D721Med (cell line): ENCODE data around the gene PLEKHA6.

Experiments
- DNase-seq: peaks from one replicate; pipeline ENCODE4 v3.0.0; 2011; ENCODE audit warnings: low spot score; ENCODE audit not compliant: insufficient read length
- FAIRE-seq: peaks from 2 replicates; lab custom pipeline; 2011; peaks lifted over from hg19 to GRCh38; lab: Jason Lieb, UNC
- TF ChIP-seq, protein P1 (sequence below): IDR thresholded peaks from 2 replicates; pipeline ENCODE4 v1.5.1; 2012; ENCODE audit warnings: mild to moderate bottlenecking, control low read depth; ENCODE audit not compliant: insufficient read depth; ENCODE audit errors: missing control alignments

PLEKHA6 gene

DNA sequence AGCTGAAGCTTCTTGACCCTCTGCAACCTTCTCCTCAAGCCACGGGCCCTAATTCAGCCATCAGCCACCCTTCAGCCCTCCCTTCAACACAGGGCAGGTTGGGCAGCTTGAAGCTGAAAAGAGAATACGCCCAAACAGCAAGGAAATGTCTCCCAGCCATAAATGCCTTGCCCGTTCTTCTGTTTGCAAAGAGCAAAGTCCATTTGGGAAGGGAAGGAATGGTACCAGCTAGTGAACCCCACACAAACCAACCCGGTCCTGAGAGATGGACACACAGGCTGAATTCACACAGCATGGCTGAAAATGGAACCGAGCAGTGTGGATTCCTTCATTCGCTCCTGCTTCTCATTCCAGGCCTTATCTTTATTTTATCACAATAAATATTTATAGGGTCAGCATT lies 11.5 kb downstream of the PLEKHA6 start:
- DNase-seq = no peak
- FAIRE-seq = no peak
- TF ChIP-seq, protein P1, sequence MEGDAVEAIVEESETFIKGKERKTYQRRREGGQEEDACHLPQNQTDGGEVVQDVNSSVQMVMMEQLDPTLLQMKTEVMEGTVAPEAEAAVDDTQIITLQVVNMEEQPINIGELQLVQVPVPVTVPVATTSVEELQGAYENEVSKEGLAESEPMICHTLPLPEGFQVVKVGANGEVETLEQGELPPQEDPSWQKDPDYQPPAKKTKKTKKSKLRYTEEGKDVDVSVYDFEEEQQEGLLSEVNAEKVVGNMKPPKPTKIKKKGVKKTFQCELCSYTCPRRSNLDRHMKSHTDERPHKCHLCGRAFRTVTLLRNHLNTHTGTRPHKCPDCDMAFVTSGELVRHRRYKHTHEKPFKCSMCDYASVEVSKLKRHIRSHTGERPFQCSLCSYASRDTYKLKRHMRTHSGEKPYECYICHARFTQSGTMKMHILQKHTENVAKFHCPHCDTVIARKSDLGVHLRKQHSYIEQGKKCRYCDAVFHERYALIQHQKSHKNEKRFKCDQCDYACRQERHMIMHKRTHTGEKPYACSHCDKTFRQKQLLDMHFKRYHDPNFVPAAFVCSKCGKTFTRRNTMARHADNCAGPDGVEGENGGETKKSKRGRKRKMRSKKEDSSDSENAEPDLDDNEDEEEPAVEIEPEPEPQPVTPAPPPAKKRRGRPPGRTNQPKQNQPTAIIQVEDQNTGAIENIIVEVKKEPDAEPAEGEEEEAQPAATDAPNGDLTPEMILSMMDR = no peak

DNA sequence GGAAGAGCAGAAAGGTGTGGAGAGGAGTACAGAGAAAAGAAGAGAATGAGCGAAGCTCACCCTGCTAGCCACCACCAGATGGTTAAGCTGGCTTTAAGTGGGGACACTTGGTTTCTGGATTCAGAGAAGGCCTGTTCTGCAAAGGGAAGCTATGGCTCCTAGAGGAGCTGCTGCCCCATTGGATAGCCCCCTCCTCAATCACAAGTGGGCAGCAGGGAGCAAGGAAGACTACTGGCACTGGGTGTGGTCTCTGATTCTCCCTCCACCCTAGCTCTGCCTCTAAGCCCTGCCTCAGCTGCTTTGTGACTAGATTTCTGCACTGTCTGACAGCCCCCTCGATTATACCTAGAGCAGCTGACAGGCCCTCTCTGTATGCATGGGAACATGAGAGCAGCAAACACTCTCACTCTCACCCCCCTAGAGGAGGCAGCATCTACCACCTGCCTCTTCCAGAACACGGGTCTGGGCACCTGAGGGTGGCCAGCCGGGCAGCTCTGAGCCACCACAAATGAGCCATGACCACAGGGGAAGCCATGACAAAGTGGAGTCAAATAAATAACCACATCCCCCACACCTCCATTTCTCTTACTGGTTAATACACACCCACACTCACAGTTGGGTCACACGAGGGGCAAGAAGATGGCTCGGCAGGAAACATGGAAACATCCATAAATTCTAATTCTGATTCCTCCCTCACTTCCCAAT lies 13.6 kb downstream of the PLEKHA6 start:
- DNase-seq (no peak), FAIRE-seq (no peak)
- TF ChIP-seq, protein P1 = no peak

DNA sequence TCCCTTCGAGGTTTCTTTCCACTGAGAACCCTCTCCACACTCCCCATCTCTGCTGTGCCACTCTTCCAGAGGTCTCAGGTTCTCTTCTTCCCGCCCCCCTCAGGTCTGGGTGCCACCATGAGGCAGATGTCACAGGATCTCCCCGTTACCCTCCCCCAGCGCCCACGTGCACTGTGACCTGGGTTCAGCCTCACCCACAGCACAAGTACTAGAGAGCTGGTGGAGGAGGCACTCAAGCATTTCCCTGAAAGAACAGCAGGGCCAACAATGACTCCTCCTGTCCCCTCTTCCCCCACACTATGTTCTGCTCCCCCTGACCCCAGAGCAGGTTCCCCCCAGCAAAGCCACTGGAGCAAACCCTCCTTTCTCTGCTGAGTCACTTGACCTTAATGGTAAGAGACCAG lies 14.3 kb downstream of the PLEKHA6 start:
- no peak for DNase-seq
- FAIRE-seq = no peak
- TF ChIP-seq, protein P1 = no peak

DNA sequence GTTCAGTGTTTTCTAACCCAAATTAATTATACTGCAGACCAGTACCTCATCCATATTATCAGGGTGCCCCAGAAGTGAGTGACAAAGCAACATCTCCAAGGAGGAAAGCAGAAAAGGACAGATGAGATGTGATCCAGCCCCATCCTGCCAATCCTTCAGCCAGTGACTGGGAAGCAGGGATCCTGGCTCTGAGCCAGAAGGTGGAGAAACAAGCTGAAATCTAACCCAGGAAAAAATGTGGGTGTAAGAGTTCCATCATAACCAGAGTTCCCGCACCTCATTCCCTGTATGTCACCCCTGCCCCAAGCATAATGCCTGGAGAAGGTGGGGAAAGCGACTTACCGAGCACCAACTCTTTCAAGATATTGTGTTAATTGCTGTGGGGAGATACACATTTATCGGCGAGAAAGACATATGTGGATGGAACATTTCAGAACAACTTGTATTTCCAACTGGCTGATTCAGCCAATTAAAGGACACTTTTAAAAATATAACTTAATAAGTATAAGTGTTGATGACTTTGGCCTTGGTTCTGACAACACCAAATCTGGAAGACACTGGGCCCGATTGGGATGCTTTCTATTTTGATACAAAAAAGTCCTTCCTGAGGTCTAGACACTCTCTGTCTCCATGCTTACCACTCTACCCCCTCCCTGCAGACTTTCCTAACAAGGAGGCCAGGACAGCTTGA lies 14.9 kb downstream of the PLEKHA6 start:
- no peak for FAIRE-seq
- DNase-seq = no peak
- TF ChIP-seq, protein P1 = no peak

DNA sequence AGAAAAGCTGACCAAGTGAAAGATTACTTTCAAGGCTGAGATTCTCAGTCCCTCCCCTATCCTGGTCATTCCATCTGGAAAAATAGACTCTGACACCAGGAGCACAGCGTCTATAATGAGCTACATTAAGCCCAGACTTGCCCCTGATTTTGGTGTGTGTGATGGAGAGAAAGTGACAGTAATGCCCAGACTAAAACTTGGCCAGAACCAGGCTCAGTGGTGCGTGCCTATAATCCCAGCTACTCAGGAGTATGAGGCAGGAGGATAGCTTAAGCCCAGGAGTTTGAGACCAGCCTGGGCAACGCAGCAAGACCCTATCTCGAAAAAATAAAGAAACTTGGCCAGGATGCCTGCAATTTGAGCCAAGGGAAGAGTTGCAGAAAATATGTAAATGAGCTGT lies 15.9 kb downstream of the PLEKHA6 start:
- TF ChIP-seq, protein P1 = no peak
- DNase-seq (no peak), FAIRE-seq (no peak)

DNA sequence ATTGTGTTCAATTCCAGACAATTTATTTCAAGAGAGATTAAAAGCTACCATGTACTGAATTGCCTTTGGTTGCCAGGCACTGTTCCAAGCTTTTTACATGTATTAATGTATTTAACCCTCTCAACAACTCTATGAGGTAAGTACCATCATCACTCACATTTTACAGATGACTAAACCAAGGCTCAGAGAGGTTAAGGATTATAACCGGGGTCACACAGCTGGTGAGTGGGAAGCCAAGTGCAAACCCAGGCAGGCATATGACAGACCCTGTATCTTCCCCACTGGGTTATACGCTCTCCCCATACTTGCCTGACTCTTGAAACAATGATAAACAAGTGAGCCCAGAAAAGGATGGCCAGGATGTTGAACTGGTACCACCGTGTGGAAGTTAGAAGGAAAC lies 16.5 kb downstream of the PLEKHA6 start:
- FAIRE-seq (no peak), DNase-seq (no peak)
- TF ChIP-seq, protein P1 = no peak

DNA sequence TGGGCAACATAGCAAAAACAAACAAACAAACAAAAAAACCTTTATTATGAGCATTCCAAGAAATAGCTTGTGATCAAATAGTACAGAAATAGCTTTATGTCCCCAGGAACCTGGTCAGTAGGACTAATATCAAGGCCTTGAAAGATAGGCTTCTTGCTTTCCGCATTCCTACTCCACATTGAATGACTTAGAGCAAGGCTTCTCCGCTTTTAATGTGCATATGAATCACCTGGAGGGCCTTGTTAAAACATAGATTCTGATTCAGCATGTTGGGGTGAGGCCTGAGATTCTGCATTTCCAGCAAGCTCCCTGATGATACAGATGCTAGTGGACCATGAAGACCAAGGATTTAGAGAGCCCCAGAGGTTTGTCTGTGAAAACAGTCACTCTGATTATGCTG lies 17.4 kb downstream of the PLEKHA6 start:
- TF ChIP-seq, protein P1 = no peak
- no peak for FAIRE-seq
- no peak for DNase-seq
